Measurements from ENCODE around the gene VWA5B1.

Gene VWA5B1

GRCh38 chr1:20345419-20345818, 54.7 kb downstream of the VWA5B1 start:
- peaks cover 0 to 54% of the 10 kb centered on the region in 2 donors for H3K27me3 ChIP-seq
- no peaks in the 10 kb centered on the region for H3K9me3 ChIP-seq
- peaks cover 0 to 11% (median 5%) of the 10 kb centered on the region in 4 donors for H3K4me1 ChIP-seq
- H3K27ac ChIP-seq = no peak overlapping the region
- TF ChIP-seq, protein P1, sequence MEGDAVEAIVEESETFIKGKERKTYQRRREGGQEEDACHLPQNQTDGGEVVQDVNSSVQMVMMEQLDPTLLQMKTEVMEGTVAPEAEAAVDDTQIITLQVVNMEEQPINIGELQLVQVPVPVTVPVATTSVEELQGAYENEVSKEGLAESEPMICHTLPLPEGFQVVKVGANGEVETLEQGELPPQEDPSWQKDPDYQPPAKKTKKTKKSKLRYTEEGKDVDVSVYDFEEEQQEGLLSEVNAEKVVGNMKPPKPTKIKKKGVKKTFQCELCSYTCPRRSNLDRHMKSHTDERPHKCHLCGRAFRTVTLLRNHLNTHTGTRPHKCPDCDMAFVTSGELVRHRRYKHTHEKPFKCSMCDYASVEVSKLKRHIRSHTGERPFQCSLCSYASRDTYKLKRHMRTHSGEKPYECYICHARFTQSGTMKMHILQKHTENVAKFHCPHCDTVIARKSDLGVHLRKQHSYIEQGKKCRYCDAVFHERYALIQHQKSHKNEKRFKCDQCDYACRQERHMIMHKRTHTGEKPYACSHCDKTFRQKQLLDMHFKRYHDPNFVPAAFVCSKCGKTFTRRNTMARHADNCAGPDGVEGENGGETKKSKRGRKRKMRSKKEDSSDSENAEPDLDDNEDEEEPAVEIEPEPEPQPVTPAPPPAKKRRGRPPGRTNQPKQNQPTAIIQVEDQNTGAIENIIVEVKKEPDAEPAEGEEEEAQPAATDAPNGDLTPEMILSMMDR (IDR thresholded peaks at IDR 0.05) = no peak
- intact Hi-C loops (cut with DNase I; ENCODE audit: low total_unique reads) = no loop called here
- no peaks in the 10 kb centered on the region for H3K36me3 ChIP-seq
- no peak for DNase-seq
- H3K4me3 ChIP-seq = no peak overlapping the region

DNA sequence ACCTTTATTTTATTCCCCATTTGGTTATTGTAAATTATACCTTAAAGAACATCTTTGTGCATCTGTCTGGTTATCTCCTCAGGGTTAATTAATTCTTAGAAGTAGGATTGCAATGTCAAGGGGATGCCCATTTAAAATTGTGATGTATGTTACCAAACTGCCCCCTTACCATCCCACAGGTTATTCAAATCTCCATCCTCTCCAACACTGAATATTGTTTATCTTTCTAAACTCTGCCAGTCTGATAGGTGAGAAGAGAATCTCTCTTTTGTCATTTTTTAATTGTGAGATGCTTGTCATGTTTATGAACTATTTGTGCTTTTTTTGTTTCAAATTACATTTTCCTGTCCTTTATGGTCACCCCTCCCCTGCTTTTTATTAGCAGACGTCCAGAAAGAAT, 55.8 kb downstream of the VWA5B1 start:
- H3K27me3 ChIP-seq = peaks cover 0 to 61% of the 10 kb centered on the region in 2 donors
- intact Hi-C loops (cut with DNase I; ENCODE audit: low total_unique reads) = no loop called here
- H3K4me1 ChIP-seq = peaks cover 0 to 11% (median 5%) of the 10 kb centered on the region in 4 donors
- DNase-seq = no peak
- no peaks in the 10 kb centered on the region for H3K36me3 ChIP-seq
- H3K27ac ChIP-seq = no peak overlapping the region
- no peaks in the 10 kb centered on the region for H3K9me3 ChIP-seq
- TF ChIP-seq, protein P1 (IDR thresholded peaks at IDR 0.05) = no peak
- H3K4me3 ChIP-seq = no peak overlapping the region

DNA sequence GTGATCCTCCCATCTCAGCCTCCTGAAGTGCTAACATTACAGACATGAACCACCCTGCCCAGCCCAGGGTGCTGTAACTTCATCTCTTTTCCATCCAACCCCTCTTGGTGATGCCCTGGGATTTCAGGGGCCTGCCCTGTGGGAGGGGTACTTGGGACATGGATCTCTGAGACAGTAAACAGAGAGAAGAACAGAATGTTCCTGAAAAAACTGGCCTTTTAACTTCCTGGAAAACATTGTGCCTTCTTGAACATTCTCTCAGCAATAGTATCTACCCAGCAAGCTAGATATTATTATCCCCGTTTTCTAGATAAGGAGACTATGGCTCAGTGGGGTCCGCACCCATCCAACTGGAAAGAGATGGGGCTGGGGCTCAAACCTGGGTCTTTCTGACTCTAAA, 57.0 kb downstream of the VWA5B1 start:
- H3K4me3 ChIP-seq = no peak overlapping the region
- H3K9me3 ChIP-seq = no peaks in the 10 kb centered on the region
- H3K27ac ChIP-seq = no peak overlapping the region
- H3K36me3 ChIP-seq = no peaks in the 10 kb centered on the region
- H3K4me1 ChIP-seq = peaks cover 0 to 11% (median 5%) of the 10 kb centered on the region in 4 donors
- DNase-seq = no peak
- intact Hi-C loops (cut with DNase I; ENCODE audit: low total_unique reads) = no loop called here
- peaks cover 0 to 65% of the 10 kb centered on the region in 2 donors for H3K27me3 ChIP-seq
- TF ChIP-seq, protein P1 (IDR thresholded peaks at IDR 0.05) = no peak

GRCh38 chr1:20348326-20348915, 57.7 kb downstream of the VWA5B1 start:
- Histone ChIP-seq H3K36me3 (no peaks in the 10 kb centered on the region), H3K27ac (no peak overlapping the region), H3K4me1 (peaks cover 0 to 6% (median under 1%) of the 10 kb centered on the region in 4 donors), H3K27me3 (peaks cover 0 to 58% of the 10 kb centered on the region in 2 donors), H3K4me3 (no peak overlapping the region), H3K9me3 (no peaks in the 10 kb centered on the region)
- TF ChIP-seq, protein P1 (IDR thresholded peaks at IDR 0.05) = no peak
- intact Hi-C loops (cut with DNase I; ENCODE audit: low total_unique reads) = no loop called here
- DNase-seq = no peak

DNA sequence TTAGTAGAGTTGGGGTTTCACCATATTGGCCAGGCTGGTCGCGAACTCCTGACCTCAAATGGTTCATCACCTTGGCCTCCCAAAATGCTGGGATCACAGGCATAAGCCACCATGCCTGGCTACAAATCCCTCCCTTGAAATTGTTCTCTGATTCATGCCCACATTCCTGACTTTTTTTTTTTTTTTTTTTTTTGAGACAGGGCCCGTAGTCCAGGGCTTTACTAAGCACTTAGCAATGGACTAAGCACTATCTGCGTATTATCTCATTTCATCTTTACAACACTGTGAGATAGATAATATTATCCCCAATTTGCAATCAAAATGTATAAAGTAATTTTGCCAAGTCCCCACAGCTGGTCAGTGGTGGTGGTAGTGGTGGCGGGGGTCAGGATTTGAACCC, 58.9 kb downstream of the VWA5B1 start:
- TF ChIP-seq, protein P1 (IDR thresholded peaks at IDR 0.05) = no peak
- Histone ChIP-seq H3K27me3 (peaks cover 0 to 46% of the 10 kb centered on the region in 2 donors), H3K27ac (no peak overlapping the region), H3K36me3 (no peaks in the 10 kb centered on the region), H3K4me3 (no peak overlapping the region), H3K4me1 (no peaks in the 10 kb centered on the region), H3K9me3 (no peaks in the 10 kb centered on the region)
- intact Hi-C loops (cut with DNase I; ENCODE audit: low total_unique reads) = no loop called here
- no peak for DNase-seq

GRCh38 chr1:20349971-20350370, 59.3 kb downstream of the VWA5B1 start:
- peaks cover 0 to 42% of the 10 kb centered on the region in 2 donors for H3K27me3 ChIP-seq
- intact Hi-C loops (cut with DNase I; ENCODE audit: low total_unique reads) = no loop called here
- H3K36me3 ChIP-seq = no peaks in the 10 kb centered on the region
- TF ChIP-seq, protein P1 (IDR thresholded peaks at IDR 0.05) = no peak
- DNase-seq = no peak
- H3K27ac ChIP-seq = no peak overlapping the region
- no peaks in the 10 kb centered on the region for H3K4me1 ChIP-seq
- no peak overlapping the region for H3K4me3 ChIP-seq
- no peaks in the 10 kb centered on the region for H3K9me3 ChIP-seq
